DND-41 (cell line): Measurements from ENCODE around the gene CFAP251.

Source experiments
- ATAC-seq: fragments of 200-7000 bp; cut with Tn5 transposase; 3 replicates; pipeline ENCODE4 v1.9.1; 2021; ENCODE audit warnings: low read depth; ENCODE audit not compliant: insufficient read depth
- DNase-seq: peaks from one replicate; pipeline ENCODE4 v3.0.0-alpha.2; 2020
- H2AFZ ChIP-seq: 2 replicates; pipeline ENCODE4 v1.6.0; 2012; ENCODE audit warnings: low read depth, low read length
- H3K27ac ChIP-seq: 2 replicates; pipeline ENCODE4 v1.5.1; 2012; ENCODE audit warnings: low read length, inconsistent platforms
- H3K27me3 ChIP-seq: fragments of 200-600 bp; sonication (generic); 2 replicates; pipeline ENCODE4 v1.6.0; 2012; ENCODE audit warnings: low read length, mild to moderate bottlenecking, inconsistent platforms; ENCODE audit not compliant: insufficient read depth, poor library complexity
- H3K36me3 ChIP-seq: 2 replicates; pipeline ENCODE4 v1.5.1; 2012; ENCODE audit warnings: low read length, inconsistent platforms; ENCODE audit not compliant: insufficient read depth
- H3K4me1 ChIP-seq: 2 replicates; pipeline ENCODE4 v1.5.1; 2012; ENCODE audit warnings: mild to moderate bottlenecking, low read length; ENCODE audit not compliant: insufficient read depth
- H3K4me2 ChIP-seq: 2 replicates; pipeline ENCODE4 v1.6.0; 2012; ENCODE audit warnings: mild to moderate bottlenecking, moderate library complexity, low read length, inconsistent platforms; ENCODE audit not compliant: insufficient read depth
- H3K4me3 ChIP-seq, 2 experiments: fragments of 200-600 bp in 1 of 2; shearing (Covaris generic) in 1 of 2; 2 replicates each; pipeline ENCODE4 v1.5.1; 2012 to 2016; ENCODE audit warnings: inconsistent platforms in 2 of 2, low read length in 2 of 2, mild to moderate bottlenecking in 2 of 2, low read depth in 1 of 2, moderate library complexity in 1 of 2
- H3K79me2 ChIP-seq: 2 replicates; pipeline ENCODE4 v1.6.0; 2012; ENCODE audit warnings: low read length, inconsistent platforms; ENCODE audit not compliant: insufficient read depth
- H3K9ac ChIP-seq: 2 replicates; pipeline ENCODE4 v1.6.0; 2012; ENCODE audit warnings: low read depth, mild to moderate bottlenecking, inconsistent platforms, low read length, moderate library complexity
- H3K9me3 ChIP-seq: 2 replicates; pipeline ENCODE4 v1.5.1; 2012; ENCODE audit warnings: low read length, moderate library complexity, mild to moderate bottlenecking, inconsistent platforms; ENCODE audit not compliant: insufficient read depth, severe bottlenecking
- H4K20me1 ChIP-seq: 2 replicates; pipeline ENCODE4 v1.6.0; 2012; ENCODE audit warnings: low read length; ENCODE audit not compliant: insufficient read depth
- EZH2 ChIP-seq: IDR thresholded peaks from 3 replicates; pipeline ENCODE4 v1.6.1; 2012; ENCODE audit warnings: borderline replicate concordance, low read depth, mild to moderate bottlenecking, moderate library complexity, low read length, inconsistent platforms; ENCODE audit not compliant: severe bottlenecking
- TF ChIP-seq, protein P1 (sequence below): IDR thresholded peaks from 2 replicates; pipeline ENCODE4 v1.5.1; 2012; ENCODE audit warnings: borderline replicate concordance, low read length, moderate library complexity, mild to moderate bottlenecking; ENCODE audit not compliant: poor library complexity, severe bottlenecking; ENCODE audit errors: extremely low read depth

CFAP251 gene

DNA sequence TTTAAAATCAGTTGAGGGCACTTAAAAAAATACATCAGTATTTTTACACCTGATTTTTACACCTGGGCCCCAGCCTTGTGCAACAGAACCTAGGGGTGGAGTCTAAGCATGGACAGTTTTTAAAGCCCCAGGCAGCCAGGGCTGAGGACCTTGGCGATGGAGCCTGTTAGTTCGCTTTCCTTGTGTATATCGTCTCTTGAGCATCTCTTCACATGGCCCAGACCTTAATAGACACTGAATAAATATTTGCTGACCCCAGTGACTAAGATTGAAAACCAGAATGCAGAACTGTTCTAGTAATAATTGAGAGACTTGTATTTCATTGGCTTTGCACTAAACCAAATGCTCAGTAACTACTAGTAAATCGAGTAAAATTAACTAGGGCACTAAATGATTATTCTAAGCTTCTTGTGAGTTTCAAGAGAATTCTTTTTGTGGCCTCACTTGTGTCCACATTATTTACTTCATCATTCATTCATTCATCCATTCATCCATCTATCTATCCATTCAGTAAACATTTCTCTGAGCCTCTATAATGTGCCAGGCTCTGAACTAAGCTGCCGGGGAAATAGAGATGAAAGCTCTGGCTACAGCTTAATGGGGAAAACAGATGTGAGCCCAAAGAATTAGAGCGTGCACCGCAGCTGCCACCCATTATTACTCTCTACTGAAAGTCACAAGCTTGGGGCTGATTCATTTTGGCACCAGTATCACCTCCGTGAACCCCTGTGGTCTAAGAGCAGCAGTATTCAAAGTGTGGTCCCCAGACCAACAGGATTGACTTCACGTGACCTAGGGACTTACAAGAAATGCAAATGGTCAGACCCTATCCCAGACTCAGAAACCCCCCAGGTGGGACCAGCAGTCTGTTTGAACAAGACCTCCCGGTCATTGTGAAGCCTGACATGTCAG is 72.6 kb downstream of the CFAP251 start:
- no peak overlapping the region for H3K27ac ChIP-seq
- H2AFZ ChIP-seq, result no peak overlapping the region
- H3K4me3 ChIP-seq, result no peak overlapping the region
- H3K4me2 ChIP-seq, result no peak overlapping the region
- H3K9me3 ChIP-seq, result no peaks in the 10 kb centered on the region
- no peak for TF ChIP-seq EZH2
- TF ChIP-seq, protein P1, sequence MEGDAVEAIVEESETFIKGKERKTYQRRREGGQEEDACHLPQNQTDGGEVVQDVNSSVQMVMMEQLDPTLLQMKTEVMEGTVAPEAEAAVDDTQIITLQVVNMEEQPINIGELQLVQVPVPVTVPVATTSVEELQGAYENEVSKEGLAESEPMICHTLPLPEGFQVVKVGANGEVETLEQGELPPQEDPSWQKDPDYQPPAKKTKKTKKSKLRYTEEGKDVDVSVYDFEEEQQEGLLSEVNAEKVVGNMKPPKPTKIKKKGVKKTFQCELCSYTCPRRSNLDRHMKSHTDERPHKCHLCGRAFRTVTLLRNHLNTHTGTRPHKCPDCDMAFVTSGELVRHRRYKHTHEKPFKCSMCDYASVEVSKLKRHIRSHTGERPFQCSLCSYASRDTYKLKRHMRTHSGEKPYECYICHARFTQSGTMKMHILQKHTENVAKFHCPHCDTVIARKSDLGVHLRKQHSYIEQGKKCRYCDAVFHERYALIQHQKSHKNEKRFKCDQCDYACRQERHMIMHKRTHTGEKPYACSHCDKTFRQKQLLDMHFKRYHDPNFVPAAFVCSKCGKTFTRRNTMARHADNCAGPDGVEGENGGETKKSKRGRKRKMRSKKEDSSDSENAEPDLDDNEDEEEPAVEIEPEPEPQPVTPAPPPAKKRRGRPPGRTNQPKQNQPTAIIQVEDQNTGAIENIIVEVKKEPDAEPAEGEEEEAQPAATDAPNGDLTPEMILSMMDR, result no peak
- DNase-seq (no peak), ATAC-seq (no peak)
- H4K20me1 ChIP-seq, result no peaks in the 10 kb centered on the region
- H3K27me3 ChIP-seq, result no peaks in the 10 kb centered on the region
- no peaks in the 10 kb centered on the region for H3K79me2 ChIP-seq
- H3K4me1 ChIP-seq, result no peaks in the 10 kb centered on the region
- H3K36me3 ChIP-seq, result no peaks in the 10 kb centered on the region
- H3K9ac ChIP-seq, result no peak overlapping the region

GRCh38 chr12:121992059-121992879 is 73.9 kb downstream of the CFAP251 start:
- no peaks in the 10 kb centered on the region for H3K79me2 ChIP-seq
- no peaks in the 10 kb centered on the region for H4K20me1 ChIP-seq
- H2AFZ ChIP-seq, result no peak overlapping the region
- no peaks in the 10 kb centered on the region for H3K9me3 ChIP-seq
- H3K36me3 ChIP-seq, result no peaks in the 10 kb centered on the region
- H3K4me2 ChIP-seq, result no peak overlapping the region
- H3K27ac ChIP-seq, result no peak overlapping the region
- 0 out of 2 replicates have a peak, but pooled peaks cover 3% of the 10 kb centered on the region for H3K4me1 ChIP-seq
- no peaks in the 10 kb centered on the region for H3K27me3 ChIP-seq
- DNase-seq (no peak), ATAC-seq (no peak)
- no peak overlapping the region for H3K9ac ChIP-seq
- TF ChIP-seq EZH2, result no peak
- TF ChIP-seq, protein P1, result no peak
- no peak overlapping the region for H3K4me3 ChIP-seq

DNA sequence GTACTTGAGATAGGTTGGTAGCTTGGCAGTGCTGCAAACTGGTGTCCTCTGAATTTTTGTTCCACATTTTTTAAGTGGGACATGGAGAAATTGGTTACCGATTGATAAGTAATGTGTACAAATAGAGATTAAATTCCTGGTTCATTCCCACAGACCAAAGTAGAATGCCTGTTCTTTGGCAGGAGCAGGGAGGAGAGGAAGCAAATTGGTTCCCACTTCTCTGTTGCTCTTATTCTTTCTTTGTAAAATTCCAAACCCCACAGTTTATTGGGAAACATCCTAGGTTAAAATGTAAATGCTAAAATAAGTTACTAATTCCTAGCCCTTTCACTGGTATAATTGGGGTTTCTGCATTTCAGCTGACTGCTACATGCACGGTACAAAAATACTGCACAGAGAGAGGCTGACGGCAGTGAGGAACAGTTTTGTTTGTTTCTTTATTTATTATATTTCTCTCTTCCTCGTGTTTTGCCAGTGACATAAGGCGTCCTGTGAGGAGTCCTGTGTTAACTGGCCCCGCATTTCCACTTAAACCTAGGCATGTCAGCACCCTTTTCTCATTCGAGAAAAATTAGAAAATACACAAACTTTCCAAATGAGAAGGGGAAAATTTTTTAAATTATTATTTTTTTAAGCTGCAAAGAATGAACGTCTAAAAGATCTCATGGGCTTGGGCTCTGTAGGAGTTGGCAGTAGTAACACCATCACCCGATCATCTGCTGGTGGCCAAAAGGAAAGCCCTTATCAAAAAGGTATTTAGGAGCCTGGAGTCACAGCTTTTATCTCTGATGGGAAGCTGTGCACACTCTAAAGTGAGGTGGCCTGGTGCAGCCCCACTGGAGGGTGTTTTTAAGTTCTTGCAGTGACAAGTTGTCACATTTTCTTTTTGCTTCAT is 77.9 kb downstream of the CFAP251 start:
- DNase-seq (no peak), ATAC-seq (no peak)
- Histone ChIP-seq H2AFZ (no peak overlapping the region), H3K4me3 (no peak overlapping the region), H3K36me3 (no peaks in the 10 kb centered on the region), H3K4me2 (no peak overlapping the region), H4K20me1 (no peaks in the 10 kb centered on the region), H3K9ac (no peak overlapping the region), H3K79me2 (no peaks in the 10 kb centered on the region), H3K27ac (no peak overlapping the region), H3K4me1 (0 out of 2 replicates have a peak, but pooled peaks cover 3% of the 10 kb centered on the region), H3K9me3 (peaks cover 4% of the 10 kb centered on the region), H3K27me3 (no peaks in the 10 kb centered on the region)
- TF ChIP-seq, protein P1, result no peak
- TF ChIP-seq EZH2, result no peak
